Lower leg skin (tissue), 3 donors: ENCODE data around the gene IGSF8.

Experiments
- POLR2A ChIP-seq, 2 donors: fragments of 450-650 bp; IDR thresholded peaks; one replicate each; pipeline ENCODE4 v1.6.1; 2016 to 2017; ENCODE audit warnings: antibody characterized with exemption in 2 of 2, mild to moderate bottlenecking in 1 of 2, moderate library complexity in 1 of 2
- TF ChIP-seq, protein P1 (sequence below), 3 donors: fragments of 450-650 bp; IDR thresholded peaks; one replicate each; pipeline ENCODE4 v1.5.1; 2016; ENCODE audit warnings: antibody characterized with exemption in 3 of 3, mild to moderate bottlenecking in 3 of 3, moderate library complexity in 2 of 3

GRCh38 chr1:160105155-160105554, 6.7 kb upstream of the IGSF8 start:
- TF ChIP-seq, protein P1, sequence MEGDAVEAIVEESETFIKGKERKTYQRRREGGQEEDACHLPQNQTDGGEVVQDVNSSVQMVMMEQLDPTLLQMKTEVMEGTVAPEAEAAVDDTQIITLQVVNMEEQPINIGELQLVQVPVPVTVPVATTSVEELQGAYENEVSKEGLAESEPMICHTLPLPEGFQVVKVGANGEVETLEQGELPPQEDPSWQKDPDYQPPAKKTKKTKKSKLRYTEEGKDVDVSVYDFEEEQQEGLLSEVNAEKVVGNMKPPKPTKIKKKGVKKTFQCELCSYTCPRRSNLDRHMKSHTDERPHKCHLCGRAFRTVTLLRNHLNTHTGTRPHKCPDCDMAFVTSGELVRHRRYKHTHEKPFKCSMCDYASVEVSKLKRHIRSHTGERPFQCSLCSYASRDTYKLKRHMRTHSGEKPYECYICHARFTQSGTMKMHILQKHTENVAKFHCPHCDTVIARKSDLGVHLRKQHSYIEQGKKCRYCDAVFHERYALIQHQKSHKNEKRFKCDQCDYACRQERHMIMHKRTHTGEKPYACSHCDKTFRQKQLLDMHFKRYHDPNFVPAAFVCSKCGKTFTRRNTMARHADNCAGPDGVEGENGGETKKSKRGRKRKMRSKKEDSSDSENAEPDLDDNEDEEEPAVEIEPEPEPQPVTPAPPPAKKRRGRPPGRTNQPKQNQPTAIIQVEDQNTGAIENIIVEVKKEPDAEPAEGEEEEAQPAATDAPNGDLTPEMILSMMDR (IDR thresholded peaks at IDR 0.05) = no peak
- no peak for TF ChIP-seq POLR2A (IDR thresholded peaks at IDR 0.05)
